K562 (cell line): ENCODE data around the gene PDE11A. TPM values are rescaled to one million over a fixed set of nuclear protein-coding genes. Genes with fewer than 3 reads are reported as not detected.

Experiments
- ATAC-seq: fragments of 200-7000 bp; cut with Tn5 transposase; 3 replicates; pipeline ENCODE4 v1.9.1; 2020; ENCODE audit warnings: moderate library complexity
- BruUV-seq: library from RNA; stranded (reverse); fragments of 400-500 nt; replicated peaks from 2 replicates; lab custom pipeline; 2021; lab: Mats Ljungman, UMichigan
- CTCF ChIA-PET: fragments of 300-600 bp; formaldehyde crosslinking; extraction: SDS; loops from one replicate; lab custom pipeline; 2021; ENCODE audit warnings: low intra/inter-chr PET ratio; lab: Yijun Ruan, JAX
- POLR2A ChIA-PET: fragments of 300-600, 350-650 bp; sonication (Branson Sonifier 250); formaldehyde crosslinking; extraction: SDS; loops from one replicate; lab custom pipeline; 2021; ENCODE audit warnings: antibody characterized with exemption, inconsistent platforms; lab: Yijun Ruan, JAX
- DNase-seq, 4 experiments: peaks; one replicate each; pipeline versions ENCODE4 v3.0.0 to v3.0.0-alpha.2; 2011 to 2018; ENCODE audit warnings: low spot score in 3 of 4, mixed read lengths in 3 of 4; ENCODE audit errors: extremely low read depth in 1 of 4
- FAIRE-seq: peaks from 2 replicates; lab custom pipeline; 2011; peaks lifted over from hg19 to GRCh38; lab: Jason Lieb, UNC
- H2AFZ ChIP-seq: 2 replicates; pipeline ENCODE4 v1.6.0; 2011; ENCODE audit warnings: low read depth, low read length, control low read depth, inconsistent platforms
- H3K27ac ChIP-seq: fragments of 200-600 bp; 3 replicates; pipeline ENCODE4 v1.8.0; 2011; ENCODE audit warnings: low read depth, mild to moderate bottlenecking, control low read depth, inconsistent platforms, low read length, moderate library complexity, mixed read lengths; ENCODE audit errors: extremely low read depth
- H3K27me3 ChIP-seq, 2 experiments: fragments of 300-600 bp in 1 of 2; 2 replicates in 1 of 2; 3 replicates in 1 of 2; pipeline versions ENCODE4 v1.6.0 to v1.8.0; 2011; ENCODE audit warnings: inconsistent platforms in 2 of 2, low read length in 2 of 2, mild to moderate bottlenecking in 1 of 2, mixed read lengths in 1 of 2, moderate library complexity in 1 of 2; ENCODE audit not compliant: control insufficient read depth in 2 of 2, insufficient read depth in 2 of 2
- H3K36me3 ChIP-seq: fragments of 300-600 bp; 3 replicates; pipeline ENCODE4 v1.8.0; 2011; ENCODE audit warnings: mild to moderate bottlenecking, low read length, inconsistent platforms; ENCODE audit not compliant: control insufficient read depth, insufficient read depth
- H3K4me1 ChIP-seq, 2 experiments: fragments of 200-600 bp in 1 of 2; replicated peaks in 1 of 2; 2 replicates in 1 of 2; 3 replicates in 1 of 2; pipeline versions ENCODE4 v1.5.1 to v1.8.0; 2011; ENCODE audit warnings: inconsistent platforms in 2 of 2, low read length in 2 of 2, mild to moderate bottlenecking in 1 of 2, mixed read lengths in 1 of 2, moderate library complexity in 1 of 2; ENCODE audit not compliant: control insufficient read depth in 2 of 2, insufficient read depth in 2 of 2
- H3K4me2 ChIP-seq: 2 replicates; pipeline ENCODE4 v1.6.1; 2011; ENCODE audit warnings: low read length, control low read depth, inconsistent platforms, mixed read lengths; ENCODE audit not compliant: insufficient read depth
- H3K4me3 ChIP-seq: fragments of 200-600 bp; sonication (generic), shearing (Covaris generic); 2 replicates; pipeline ENCODE4 v1.5.1; 2016; ENCODE audit warnings: control low read depth, inconsistent platforms
- H3K79me2 ChIP-seq: fragments of 200-600 bp; 3 replicates; pipeline ENCODE4 v1.8.0; 2011; ENCODE audit warnings: low read length, inconsistent platforms; ENCODE audit not compliant: control insufficient read depth, insufficient read depth
- H3K9ac ChIP-seq, 2 experiments: 2 replicates each; pipeline versions ENCODE4 v1.6.0 to v1.6.1; 2011; ENCODE audit warnings: low read depth in 2 of 2, low read length in 2 of 2, control low read depth in 1 of 2, inconsistent platforms in 1 of 2, mild to moderate bottlenecking in 1 of 2, mixed read lengths in 1 of 2; ENCODE audit not compliant: insufficient read depth in 1 of 2
- H3K9me1 ChIP-seq: one replicate; pipeline ENCODE4 v1.6.0; 2011; ENCODE audit warnings: inconsistent platforms, mild to moderate bottlenecking, low read length, moderate library complexity; ENCODE audit not compliant: control insufficient read depth, insufficient read depth
- H3K9me3 ChIP-seq: replicated peaks from 2 replicates; pipeline ENCODE4 v1.5.1; 2011; ENCODE audit warnings: low read depth, low read length, inconsistent platforms; ENCODE audit not compliant: control insufficient read depth, insufficient read depth
- H4K20me1 ChIP-seq: replicated peaks from 2 replicates; pipeline ENCODE4 v1.6.1; 2011; ENCODE audit warnings: low read length, inconsistent platforms, mixed read lengths; ENCODE audit not compliant: control insufficient read depth, insufficient read depth
- CBX8 ChIP-seq: fragments of 200-600 bp; sonication (generic); IDR thresholded peaks from 2 replicates; pipeline ENCODE4 v1.6.1; 2012; ENCODE audit warnings: borderline replicate concordance, mixed run types, low read depth, mild to moderate bottlenecking, moderate library complexity, mixed read lengths, low read length, control low read depth, inconsistent platforms; ENCODE audit not compliant: poor library complexity, severe bottlenecking; ENCODE audit errors: extremely low read depth
- HDAC8 ChIP-seq: fragments of 450-650 bp; IDR thresholded peaks from 2 replicates; pipeline ENCODE4 v1.6.1; 2016; ENCODE audit warnings: mild to moderate bottlenecking, missing genetic modification characterization, moderate library complexity, missing compliant biosample characterization
- PCBP2 ChIP-seq: fragments of 200-400 bp; formaldehyde crosslinking; IDR thresholded peaks from 2 replicates; pipeline ENCODE4 v1.6.1; 2018; ENCODE audit warnings: low read length, low read depth, mild to moderate bottlenecking, moderate library complexity; ENCODE audit not compliant: poor library complexity, severe bottlenecking
- SMARCB1 ChIP-seq: IDR thresholded peaks from 2 replicates; pipeline ENCODE4 v1.6.1; 2011; ENCODE audit warnings: improper control_type of control experiment, low read depth; ENCODE audit not compliant: insufficient read length
- SRSF7 ChIP-seq: fragments of 200-400 bp; formaldehyde crosslinking; optimal IDR thresholded peaks from 2 replicates; pipeline ENCODE3; 2017; ENCODE audit warnings: mild to moderate bottlenecking, low read depth, low read length
- YY1 ChIP-seq, 3 experiments: IDR thresholded peaks; 2 replicates each; pipeline ENCODE4 v1.6.1; 2011; ENCODE audit warnings: low read length in 2 of 3, mild to moderate bottlenecking in 2 of 3, moderate library complexity in 2 of 3, borderline replicate concordance in 1 of 3, control low read depth in 1 of 3, low read depth in 1 of 3; ENCODE audit not compliant: insufficient read depth in 3 of 3, insufficient replicate concordance in 2 of 3, control insufficient read depth in 1 of 3, insufficient read length in 1 of 3; ENCODE audit errors: extremely low read depth in 1 of 3
- ZBTB2 ChIP-seq: fragments of 450-650 bp; IDR thresholded peaks from 2 replicates; pipeline ENCODE4 v1.6.1; 2016; ENCODE audit warnings: antibody characterized with exemption
- ZFX ChIP-seq: sonication (generic); formaldehyde crosslinking; IDR thresholded peaks from 2 replicates; pipeline ENCODE4 v1.8.0; 2022; ENCODE audit warnings: mild to moderate bottlenecking, missing genetic modification reagents, moderate library complexity
- ZNF184 ChIP-seq: sonication (generic); formaldehyde crosslinking; IDR thresholded peaks from 2 replicates; pipeline ENCODE4 v1.5.0; 2020; ENCODE audit warnings: missing genetic modification reagents
- ZNF212 ChIP-seq: fragments of 450-650 bp; formaldehyde crosslinking; IDR thresholded peaks from 2 replicates; pipeline ENCODE4 v1.4.0; 2020; ENCODE audit warnings: mild to moderate bottlenecking
- WGBS: fragments of 100-300 bp; shearing (Covaris generic); methylation state at CpG from one replicate; pipeline ENCODE4 v1.1.6; 2016; ENCODE audit warnings: low coverage, mixed read lengths; ENCODE audit not compliant: insufficient coverage; ENCODE audit errors: missing lambda C conversion rate; 5-methylcytosine and 5-hydroxymethylcytosine counted together
- in situ Hi-C: fragments of 300-500 bp; cut with MboI; formaldehyde crosslinking; loops from 4 replicates; pipeline ENCODE4 v1.15.0; 2018; ENCODE audit warnings: inconsistent platforms, mixed read lengths
- intact Hi-C: fragments of 100-400 bp; cut with micrococcal nuclease; formaldehyde crosslinking; loops from 2 replicates; pipeline ENCODE4 v1.14.2; 2022
- polyA plus RNA-seq, 8 experiments: library from polyadenylated mRNA; depleted of rRNA in 4 of 8; stranded (reverse) in 5 of 8; unstranded in 3 of 8; fragments of >200 nt; fragmentation: Nextera tagmentation in 2 of 8; fragmentation: Illumina TruSeq in 1 of 8; extraction: Ambion mirVana in 2 of 8; extraction: Trizol in 1 of 8; gene quantifications; 2 replicates each; pipeline versions ENCODE4 v1.2.1 to v1.2.3, GENCODE V29; 2011 to 2014; ENCODE audit warnings: inconsistent platforms in 1 of 8, missing spikeins in 1 of 8
- total RNA-seq, 7 experiments: library from RNA; depleted of rRNA in 6 of 7; stranded (reverse); fragments of >200 nt in 6 of 7; fragmentation: Illumina TruSeq in 2 of 7; extraction: Trizol in 2 of 7; gene quantifications; 2 replicates each; pipeline versions ENCODE4 v1.2.1 to v1.2.3, GENCODE V29; 2011 to 2021; ENCODE audit warnings: low replicate concordance in 1 of 7

Gene PDE11A
- total and polyA plus RNA-seq, 9 of the 15 experiments (the other 6 are each of a cell fraction or from before 2014, with no cell fraction given): 3.2 to 22.1 (median 5.7) TPM

GRCh38 chr2:177595126-177595845, 477.3 kb downstream of the PDE11A start:
- Histone ChIP-seq H3K9me3 (no peaks in the 10 kb centered on the region), H3K27me3 (no peaks in the 10 kb centered on the region), H3K27ac (no peak overlapping the region), H3K9ac (no peak overlapping the region), H3K4me1 (peaks cover 6 to 8% of the 10 kb centered on the region in 2 experiments; a peak in 2 of 5 replicates), H3K9me1 (no peaks in the 10 kb centered on the region), H3K4me2 (no peak overlapping the region), H3K79me2 (no peaks in the 10 kb centered on the region), H3K36me3 (no peaks in the 10 kb centered on the region), H4K20me1 (no peaks in the 10 kb centered on the region), H2AFZ (no peak overlapping the region), H3K4me3 (no peak overlapping the region)
- no peak for ATAC-seq
- TF ChIP-seq ZFX: no peak
- ChIA-PET POLR2A (interaction anchor here (2.0 kb wide), 1 partner anchor 19 kb away, joined by 6 read pairs; no protein-coding TSS in a partner anchor), CTCF (no interaction called here)
- WGBS: 62% methylated on average over 4 of the region's 4 CpGs
- intact Hi-C loops (no loop called here), in situ Hi-C loops (loop anchor here (10.0 kb wide), 1 partner anchor 430 kb away; no protein-coding TSS in a partner anchor)
- no peak for DNase-seq
- no peak for FAIRE-seq
- BruUV-seq: no TSS peak

- Histone ChIP-seq H3K27me3 (peaks cover 0 to 4% of the 10 kb centered on the region in 2 experiments; a peak in 1 of 5 replicates), H3K36me3 (no peaks in the 10 kb centered on the region), H3K79me2 (no peaks in the 10 kb centered on the region), H3K4me1 (peaks cover 6 to 8% of the 10 kb centered on the region in 2 experiments; a peak in 2 of 5 replicates), H3K4me2 (no peak overlapping the region), H2AFZ (peak overlapping the region; percentile 35), H3K27ac (no peak overlapping the region), H3K4me3 (no peak overlapping the region), H3K9ac (peak overlapping the region in 1 of 2 experiments; percentile 54; a peak in 1 of 4 replicates), H3K9me1 (no peaks in the 10 kb centered on the region), H4K20me1 (no peaks in the 10 kb centered on the region), H3K9me3 (no peaks in the 10 kb centered on the region)
- DNase-seq (peak in 1 of 4 experiments; percentile 24), FAIRE-seq (no peak), ATAC-seq (no peak)
- in situ Hi-C loops (loop anchor here (10.0 kb wide), 1 partner anchor 429 kb away; no protein-coding TSS in a partner anchor), intact Hi-C loops (no loop called here)
- BruUV-seq: no TSS peak
- CTCF ChIA-PET: no interaction called here
- POLR2A ChIA-PET: interaction anchor here (1.1 to 1.5 kb wide), 2 partner anchors 9 to 20 kb away, joined by 3 to 6 read pairs; no protein-coding TSS in a partner anchor
- no peak for TF ChIP-seq PCBP2
- TF ChIP-seq ZBTB2: no peak
- no peak for TF ChIP-seq ZNF184
- no peak for TF ChIP-seq ZNF212
- no peak for TF ChIP-seq CBX8
- no peak for TF ChIP-seq HDAC8
- TF ChIP-seq SRSF7: no peak
- no peak for TF ChIP-seq YY1 (IDR thresholded peaks at IDR 0.05; ENCODE audit: borderline replicate concordance in 1 of 3, control insufficient read depth in 1 of 3, extremely low read depth in 1 of 3, insufficient read depth in 3 of 3, insufficient read length in 1 of 3, insufficient replicate concordance in 2 of 3, low read depth in 1 of 3, low read length in 2 of 3)
- no peak for TF ChIP-seq SMARCB1
- 45% methylated on average over 3 of the region's 3 CpGs for WGBS
Measured at GRCh38 chr2:177593402-177593801, 479.2 kb downstream of the PDE11A start.
